Testis (tissue), 3 donors: ENCODE results near the gene EIF5A. TPM values are rescaled to one million over a fixed set of nuclear protein-coding genes. Genes with fewer than 3 reads are reported as not detected.
"Not testable (repeated sequence)": the region's sequence is repeated elsewhere in the genome, so short reads cannot be mapped to it uniquely, and the experiment has no call there.

ENCODE experiments used
- DNase-seq: peaks from one replicate; pipeline ENCODE4 v3.0.0-alpha.2; 2019
- H3K27ac ChIP-seq, 2 donors: fragments of 200-600 bp; sonication (generic); one replicate each; pipeline ENCODE4 v1.5.1; 2019
- H3K27me3 ChIP-seq: fragments of 200-600 bp; sonication (generic); one replicate; pipeline ENCODE4 v1.5.1; 2019
- H3K36me3 ChIP-seq: fragments of 200-600 bp; sonication (generic); one replicate; pipeline ENCODE4 v1.5.1; 2017; ENCODE audit warnings: low read depth; ENCODE audit errors: missing control alignments
- H3K4me1 ChIP-seq: fragments of 200-600 bp; sonication (generic); one replicate; pipeline ENCODE4 v1.5.1; 2019
- H3K4me3 ChIP-seq, 2 donors: fragments of 200-600 bp; sonication (generic); one replicate each; pipeline ENCODE4 v1.5.1; 2017 to 2019
- H3K9me3 ChIP-seq: fragments of 200-600 bp; sonication (generic); one replicate; pipeline ENCODE4 v1.5.1; 2017
- POLR2A ChIP-seq: fragments of 450-650 bp; IDR thresholded peaks from one replicate; pipeline ENCODE4 v1.6.1; 2017; ENCODE audit warnings: antibody characterized with exemption, mild to moderate bottlenecking, moderate library complexity
- WGBS, 2 donors: methylation state at CpG; one replicate each; pipeline ENCODE4 v1.1.5; 2018; 5-methylcytosine and 5-hydroxymethylcytosine counted together
- intact Hi-C: fragments of 100-400 bp; cut with DNase I; formaldehyde crosslinking; loops from one replicate; pipeline ENCODE4 v1.15.1; 2023; ENCODE audit warnings: low total_unique reads
- polyA plus RNA-seq: library from polyadenylated mRNA; stranded (reverse); fragments of 350-450 nt; fragmentation: Illumina TruSeq; extraction: RNeasy Lipid Tissue Mini Kit (QIAGEN cat#74804); gene quantifications from one replicate; pipeline ENCODE4 v1.2.3, GENCODE V29; 2014; ENCODE audit warnings: low read depth, low replicate concordance; ENCODE audit not compliant: insufficient read depth
- total RNA-seq, 2 donors: library from RNA; depleted of rRNA; stranded (reverse); fragments of >200 nt; gene quantifications; one replicate each; pipeline ENCODE4 v1.2.3, GENCODE V29; 2016
- TF ChIP-seq, protein P1 (sequence below), 3 experiments: fragments of 450-650 bp in 2 of 3; fragments of 200-600 bp in 1 of 3; sonication (generic) in 1 of 3; IDR thresholded peaks; one replicate each; pipeline ENCODE4 v1.5.1; 2016 to 2019; ENCODE audit warnings: antibody characterized with exemption in 3 of 3, mild to moderate bottlenecking in 2 of 3, moderate library complexity in 1 of 3

Gene EIF5A
- total and polyA plus RNA-seq, 3 donors from 2014 or later: 193 to 388 (median 229) TPM

DNA sequence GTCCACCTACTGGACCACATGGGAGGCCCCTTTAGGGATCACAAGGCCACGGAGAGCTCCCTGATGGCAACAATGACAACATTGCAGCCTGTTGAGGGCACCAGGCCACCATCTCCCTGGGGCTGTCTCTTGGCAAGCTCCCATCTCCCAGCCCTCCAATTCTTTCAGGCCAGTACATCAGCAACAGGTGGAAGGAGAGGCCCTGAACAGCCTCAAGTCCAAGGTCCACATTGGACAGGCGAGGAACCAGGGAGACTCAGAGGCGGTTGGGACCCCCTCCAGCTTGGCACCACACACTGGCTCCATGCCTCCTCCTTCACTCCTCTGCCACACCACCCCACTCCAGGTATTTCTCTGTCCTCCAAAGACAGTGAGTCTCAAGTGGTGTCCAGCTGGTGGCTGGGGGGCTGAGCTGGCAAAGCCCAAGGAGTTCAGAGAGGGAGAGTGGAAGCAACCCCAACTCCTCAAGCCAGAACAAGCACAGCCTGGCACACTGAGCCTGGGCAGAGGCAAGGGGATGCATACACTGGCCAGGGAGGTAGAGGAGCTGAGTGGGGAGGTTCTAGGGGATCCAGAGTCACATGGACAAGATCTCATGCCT is 27.6 kb downstream of the EIF5A start:
- intact Hi-C loops: no loop called here
- H3K36me3 ChIP-seq: no peaks in the 10 kb centered on the region
- H3K4me1 ChIP-seq: peaks cover 5% of the 10 kb centered on the region
- H3K27ac ChIP-seq: no peak overlapping the region
- WGBS, 2 donors: 84 to 89% methylated on average over 3 of the region's 3 CpGs
- H3K9me3 ChIP-seq: no peaks in the 10 kb centered on the region
- DNase-seq: no peak
- H3K27me3 ChIP-seq: no peaks in the 10 kb centered on the region
- no peak overlapping the region for H3K4me3 ChIP-seq
- no peak for TF ChIP-seq POLR2A
- TF ChIP-seq, protein P1, sequence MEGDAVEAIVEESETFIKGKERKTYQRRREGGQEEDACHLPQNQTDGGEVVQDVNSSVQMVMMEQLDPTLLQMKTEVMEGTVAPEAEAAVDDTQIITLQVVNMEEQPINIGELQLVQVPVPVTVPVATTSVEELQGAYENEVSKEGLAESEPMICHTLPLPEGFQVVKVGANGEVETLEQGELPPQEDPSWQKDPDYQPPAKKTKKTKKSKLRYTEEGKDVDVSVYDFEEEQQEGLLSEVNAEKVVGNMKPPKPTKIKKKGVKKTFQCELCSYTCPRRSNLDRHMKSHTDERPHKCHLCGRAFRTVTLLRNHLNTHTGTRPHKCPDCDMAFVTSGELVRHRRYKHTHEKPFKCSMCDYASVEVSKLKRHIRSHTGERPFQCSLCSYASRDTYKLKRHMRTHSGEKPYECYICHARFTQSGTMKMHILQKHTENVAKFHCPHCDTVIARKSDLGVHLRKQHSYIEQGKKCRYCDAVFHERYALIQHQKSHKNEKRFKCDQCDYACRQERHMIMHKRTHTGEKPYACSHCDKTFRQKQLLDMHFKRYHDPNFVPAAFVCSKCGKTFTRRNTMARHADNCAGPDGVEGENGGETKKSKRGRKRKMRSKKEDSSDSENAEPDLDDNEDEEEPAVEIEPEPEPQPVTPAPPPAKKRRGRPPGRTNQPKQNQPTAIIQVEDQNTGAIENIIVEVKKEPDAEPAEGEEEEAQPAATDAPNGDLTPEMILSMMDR (IDR thresholded peaks at IDR 0.05): no peak

GRCh38 chr17:7335765-7336164 is 28.3 kb downstream of the EIF5A start:
- H3K36me3 ChIP-seq, DNase-seq, H3K27me3 ChIP-seq, intact Hi-C loops, H3K4me1 ChIP-seq, H3K27ac ChIP-seq, H3K9me3 ChIP-seq, H3K4me3 ChIP-seq: not testable (repeated sequence)
- 78 to 85% methylated on average over 13 of the region's 13 CpGs for WGBS, 2 donors

- Histone ChIP-seq H3K36me3 (no peaks in the 10 kb centered on the region), H3K9me3 (no peaks in the 10 kb centered on the region), H3K27me3 (no peaks in the 10 kb centered on the region), H3K4me1 (no peaks in the 10 kb centered on the region), H3K27ac (no peak within 1 kb of the TSS), H3K4me3 (no peak within 1 kb of the TSS)
- intact Hi-C loops: no loop called here
- WGBS, 2 donors: 44 to 51% methylated on average over 13 to 17 of the region's 17 CpGs
- DNase-seq: no peak
- TF ChIP-seq, protein P1 (IDR thresholded peaks at IDR 0.05): no peak
- TF ChIP-seq POLR2A: no peak
Measured at GRCh38 chr17:7336240-7337175, 29.1 kb downstream of the EIF5A start, which contains the start of gene ACAP1. Gene ACAP1 (plus strand): TSS chr17:7336529. CDS start chr17:7336735, 206 bp downstream.

GRCh38 chr17:7337600-7337999 is 30.2 kb downstream of the EIF5A start:
- intact Hi-C loops, H3K4me3 ChIP-seq, H3K27me3 ChIP-seq, DNase-seq, H3K9me3 ChIP-seq, H3K27ac ChIP-seq, H3K4me1 ChIP-seq, H3K36me3 ChIP-seq: not testable (repeated sequence)
- WGBS, 2 donors: 72 to 79% methylated on average over 7 of the region's 7 CpGs

DNA sequence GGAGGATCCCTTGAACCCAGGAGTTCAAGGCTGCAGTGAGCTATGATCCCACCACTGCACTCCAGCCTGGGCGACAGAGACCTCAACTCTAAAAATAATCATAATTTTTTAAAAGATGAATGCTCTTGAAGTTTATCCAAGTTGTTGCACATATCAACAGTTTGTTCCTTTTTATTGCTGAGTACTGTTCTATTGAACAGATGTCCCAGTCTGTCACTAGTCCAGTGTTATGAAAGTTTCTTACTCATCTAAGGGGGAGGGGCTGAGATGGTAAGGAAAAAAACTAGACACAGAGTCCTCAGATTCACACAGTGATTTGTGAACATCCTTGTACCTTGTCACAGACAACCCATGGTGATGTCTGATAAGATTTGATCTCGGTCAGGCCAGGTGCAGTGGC is 32.8 kb downstream of the EIF5A start:
- Histone ChIP-seq H3K9me3 (no peaks in the 10 kb centered on the region), H3K27me3 (no peaks in the 10 kb centered on the region), H3K36me3 (no peaks in the 10 kb centered on the region), H3K27ac (no peak overlapping the region), H3K4me1 (no peaks in the 10 kb centered on the region), H3K4me3 (no peak overlapping the region)
- no peak for TF ChIP-seq POLR2A
- TF ChIP-seq, protein P1 (IDR thresholded peaks at IDR 0.05): no peak
- DNase-seq: no peak
- intact Hi-C loops: no loop called here
- whole genome bisulfite sequencing, 2 donors: 70 to 75% methylated on average over 2 of the region's 2 CpGs
